Activated B cell treated with CpG ODN at 0.5 μM for 24 hours (primary cell): ENCODE data around the gene MYBPH. TPM values are rescaled to one million over a fixed set of nuclear protein-coding genes. Genes with fewer than 3 reads are reported as not detected.

Source experiments
- ATAC-seq: fragments of 200-7000 bp; cut with Tn5 transposase; one replicate; pipeline ENCODE4 v1.10.0; 2021; ENCODE audit warnings: low read depth, mild to moderate bottlenecking, moderate library complexity
- CTCF ChIA-PET: fragments of 350-600 bp; sonication (Branson Sonifier 250); formaldehyde crosslinking; loops from one replicate; lab custom pipeline; 2021; ENCODE audit warnings: antibody characterized with exemption; lab: Charles Lee
- POLR2A ChIA-PET: fragments of 350-600 bp; sonication (Branson Sonifier 250); formaldehyde crosslinking; loops from one replicate; lab custom pipeline; 2021; ENCODE audit warnings: antibody characterized with exemption; lab: Charles Lee
- DNase-seq: peaks from one replicate; pipeline ENCODE4 v3.0.0; 2022
- H3K27ac Mint-ChIP-seq: one replicate; pipeline ENCODE4 v1.8.0; 2020; ENCODE audit warnings: mixed read lengths
- H3K27me3 Mint-ChIP-seq: one replicate; pipeline ENCODE4 v1.8.0; 2021; ENCODE audit warnings: mixed read lengths
- H3K36me3 Mint-ChIP-seq: one replicate; pipeline ENCODE4 v1.8.0; 2021; ENCODE audit warnings: low read depth, mixed read lengths
- H3K4me1 Mint-ChIP-seq: one replicate; pipeline ENCODE4 v1.8.0; 2021; ENCODE audit warnings: mixed read lengths
- H3K4me3 Mint-ChIP-seq: one replicate; pipeline ENCODE4 v1.8.0; 2020; ENCODE audit warnings: mild to moderate bottlenecking, mixed read lengths
- H3K9me3 Mint-ChIP-seq: one replicate; pipeline ENCODE4 v1.8.0; 2020; ENCODE audit warnings: mixed read lengths
- intact Hi-C: fragments of 100-400 bp; cut with micrococcal nuclease; formaldehyde crosslinking; loops from one replicate; pipeline ENCODE4 v1.15.1; 2024
- total RNA-seq: library from RNA; stranded (reverse); gene quantifications from 2 replicates; pipeline ENCODE4 v1.2.3, GENCODE V29; 2022
- TF ChIP-seq, protein P1 (sequence below): fragments of 200-600 bp; IDR thresholded peaks from one replicate; pipeline ENCODE4 v1.8.0; 2022; ENCODE audit warnings: antibody characterized with exemption, mild to moderate bottlenecking

The MYBPH gene
- total RNA-seq, 1 donor from 2014 or later, result not detected

DNA sequence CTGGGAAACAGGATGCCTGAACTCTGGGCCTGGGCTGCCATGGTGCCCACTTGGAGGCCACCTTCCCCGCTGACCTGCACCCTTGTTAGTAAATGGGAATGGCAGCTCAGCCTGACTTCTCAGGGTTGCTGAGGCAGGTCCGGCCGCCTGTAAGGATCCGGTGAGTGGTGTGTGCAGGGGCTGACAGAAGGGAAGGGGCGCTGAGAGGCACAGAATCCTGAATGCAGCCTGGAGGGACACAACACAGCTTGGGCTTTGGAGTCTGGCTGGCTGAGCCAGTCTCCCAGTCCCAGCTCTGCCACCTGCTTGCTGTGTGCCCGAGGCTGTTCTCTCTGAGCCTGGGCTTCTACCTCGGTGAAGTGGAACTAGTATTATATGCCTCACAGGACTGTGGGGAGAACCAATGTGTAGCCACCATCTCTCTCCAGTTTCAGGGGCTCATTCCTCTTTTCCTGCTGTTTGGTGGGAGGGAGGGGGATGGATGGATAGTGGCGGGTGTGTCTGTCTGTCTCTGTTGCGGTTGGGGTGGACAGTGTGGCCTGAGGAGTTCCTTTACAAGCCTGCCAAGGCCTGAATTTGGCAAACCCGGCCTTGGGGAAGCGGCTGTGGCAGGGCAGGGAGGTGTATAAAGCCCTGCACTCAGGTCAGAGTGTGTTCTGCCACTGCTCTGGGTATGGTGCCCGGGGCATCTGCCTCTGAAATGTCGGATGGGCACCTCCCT is 30.1 kb downstream of the MYBPH start:
- DNase-seq (no peak), ATAC-seq (no peak)
- H3K27me3 Mint-ChIP-seq, result peaks cover 11% of the 10 kb centered on the region
- H3K4me1 Mint-ChIP-seq, result no peaks in the 10 kb centered on the region
- no peaks in the 10 kb centered on the region for H3K36me3 Mint-ChIP-seq
- H3K9me3 Mint-ChIP-seq, result no peaks in the 10 kb centered on the region
- ChIA-PET CTCF (no interaction called here), POLR2A (no interaction called here)
- no peak overlapping the region for H3K4me3 Mint-ChIP-seq
- intact Hi-C loops, result no loop called here
- no peak overlapping the region for H3K27ac Mint-ChIP-seq
- TF ChIP-seq, protein P1, sequence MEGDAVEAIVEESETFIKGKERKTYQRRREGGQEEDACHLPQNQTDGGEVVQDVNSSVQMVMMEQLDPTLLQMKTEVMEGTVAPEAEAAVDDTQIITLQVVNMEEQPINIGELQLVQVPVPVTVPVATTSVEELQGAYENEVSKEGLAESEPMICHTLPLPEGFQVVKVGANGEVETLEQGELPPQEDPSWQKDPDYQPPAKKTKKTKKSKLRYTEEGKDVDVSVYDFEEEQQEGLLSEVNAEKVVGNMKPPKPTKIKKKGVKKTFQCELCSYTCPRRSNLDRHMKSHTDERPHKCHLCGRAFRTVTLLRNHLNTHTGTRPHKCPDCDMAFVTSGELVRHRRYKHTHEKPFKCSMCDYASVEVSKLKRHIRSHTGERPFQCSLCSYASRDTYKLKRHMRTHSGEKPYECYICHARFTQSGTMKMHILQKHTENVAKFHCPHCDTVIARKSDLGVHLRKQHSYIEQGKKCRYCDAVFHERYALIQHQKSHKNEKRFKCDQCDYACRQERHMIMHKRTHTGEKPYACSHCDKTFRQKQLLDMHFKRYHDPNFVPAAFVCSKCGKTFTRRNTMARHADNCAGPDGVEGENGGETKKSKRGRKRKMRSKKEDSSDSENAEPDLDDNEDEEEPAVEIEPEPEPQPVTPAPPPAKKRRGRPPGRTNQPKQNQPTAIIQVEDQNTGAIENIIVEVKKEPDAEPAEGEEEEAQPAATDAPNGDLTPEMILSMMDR, result no peak

DNA sequence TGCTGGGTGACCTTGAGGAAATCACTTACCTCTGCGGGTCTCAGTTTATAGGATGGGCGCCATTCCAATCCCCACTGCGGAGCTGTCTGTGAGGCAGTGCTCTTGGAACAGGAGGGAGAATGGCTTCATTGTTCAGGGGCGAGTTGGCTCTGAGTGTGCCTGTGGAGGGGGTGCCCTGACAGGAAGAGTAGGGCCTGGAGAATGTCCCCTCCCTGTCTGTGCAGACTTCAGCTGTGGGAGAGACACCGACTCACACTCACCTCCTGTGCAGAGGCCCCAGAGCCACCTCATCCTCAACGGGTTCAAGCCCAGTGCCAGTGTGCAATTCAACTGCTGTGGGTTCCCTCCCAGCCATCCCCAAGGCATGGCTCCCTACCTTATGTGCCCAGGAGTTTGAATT is 31.0 kb downstream of the MYBPH start:
- intact Hi-C loops, result no loop called here
- H3K27ac Mint-ChIP-seq, result no peak overlapping the region
- CTCF ChIA-PET, result no interaction called here
- H3K36me3 Mint-ChIP-seq, result no peaks in the 10 kb centered on the region
- ATAC-seq (no peak), DNase-seq (no peak)
- peaks cover 11% of the 10 kb centered on the region for H3K27me3 Mint-ChIP-seq
- no peaks in the 10 kb centered on the region for H3K9me3 Mint-ChIP-seq
- TF ChIP-seq, protein P1, result no peak
- POLR2A ChIA-PET, result no interaction called here
- no peaks in the 10 kb centered on the region for H3K4me1 Mint-ChIP-seq
- H3K4me3 Mint-ChIP-seq, result no peak overlapping the region

DNA sequence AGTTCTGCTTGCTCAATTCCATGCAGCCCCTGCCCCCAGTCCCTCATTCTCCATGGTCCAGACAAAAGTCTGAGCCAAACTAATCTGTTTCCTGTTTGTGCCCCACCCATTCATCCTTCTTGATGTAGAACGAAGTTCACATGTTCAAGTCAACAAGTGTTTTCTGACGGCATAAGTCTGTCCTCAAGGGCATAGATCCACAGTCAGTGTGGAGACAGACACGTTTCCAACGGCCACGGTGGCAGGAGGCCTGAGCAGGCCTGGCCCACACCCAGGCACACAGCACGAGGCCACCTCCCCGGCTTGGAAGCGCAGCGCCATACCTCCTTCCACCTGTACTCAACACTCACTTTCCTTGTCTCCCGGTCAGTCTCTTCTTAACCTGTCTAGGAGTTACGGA is 32.0 kb downstream of the MYBPH start:
- ATAC-seq (no peak), DNase-seq (no peak)
- no peaks in the 10 kb centered on the region for H3K4me1 Mint-ChIP-seq
- no peak overlapping the region for H3K4me3 Mint-ChIP-seq
- CTCF ChIA-PET, result no interaction called here
- H3K36me3 Mint-ChIP-seq, result no peaks in the 10 kb centered on the region
- intact Hi-C loops, result no loop called here
- H3K9me3 Mint-ChIP-seq, result no peaks in the 10 kb centered on the region
- TF ChIP-seq, protein P1, result no peak
- H3K27me3 Mint-ChIP-seq, result peaks cover 11% of the 10 kb centered on the region
- POLR2A ChIA-PET, result no interaction called here
- no peak overlapping the region for H3K27ac Mint-ChIP-seq

DNA sequence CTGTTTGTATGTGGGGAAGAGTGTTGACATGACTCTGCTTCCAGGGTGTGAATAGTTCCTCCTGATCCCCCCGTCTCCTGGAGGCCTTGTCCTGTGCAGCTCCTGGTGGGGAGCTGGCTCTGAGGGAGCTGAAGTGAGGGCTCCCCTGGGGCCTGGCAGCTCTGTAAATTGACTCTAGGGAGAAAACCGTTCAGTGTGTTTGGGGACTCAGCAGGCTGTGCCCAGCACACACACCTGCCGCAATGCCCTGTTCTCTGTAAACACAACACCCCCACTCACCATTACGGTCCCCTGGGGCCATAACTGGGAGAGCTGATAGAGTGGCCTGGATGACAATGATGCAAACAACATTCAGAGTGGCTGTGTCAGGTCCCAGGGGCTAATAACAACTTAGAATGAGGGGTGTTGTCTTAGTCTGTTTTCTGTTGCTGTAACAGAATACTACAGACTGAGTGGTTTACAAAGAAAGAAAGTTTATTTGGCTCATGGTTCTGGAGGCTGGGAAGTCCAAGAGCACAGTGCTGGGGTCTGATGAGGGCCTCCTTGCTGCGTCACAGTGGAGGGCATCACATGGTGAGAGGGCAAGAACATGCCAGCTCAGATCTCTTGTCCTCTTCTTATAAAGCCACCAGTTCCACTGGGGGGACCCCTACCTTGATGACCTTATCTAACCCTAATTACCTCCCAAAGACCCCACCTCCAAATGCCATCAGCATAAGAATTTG is 32.8 kb downstream of the MYBPH start:
- Mint-ChIP-seq H3K27me3 (peaks cover 11% of the 10 kb centered on the region), H3K4me3 (no peak overlapping the region), H3K9me3 (no peaks in the 10 kb centered on the region), H3K4me1 (no peaks in the 10 kb centered on the region), H3K36me3 (no peaks in the 10 kb centered on the region), H3K27ac (no peak overlapping the region)
- ChIA-PET CTCF (no interaction called here), POLR2A (no interaction called here)
- TF ChIP-seq, protein P1, result no peak
- DNase-seq (no peak), ATAC-seq (no peak)
- intact Hi-C loops, result no loop called here

- ChIA-PET CTCF (no interaction called here), POLR2A (no interaction called here)
- Mint-ChIP-seq H3K9me3 (no peaks in the 10 kb centered on the region), H3K36me3 (no peaks in the 10 kb centered on the region), H3K4me1 (no peaks in the 10 kb centered on the region), H3K27ac (no peak overlapping the region), H3K27me3 (peaks cover 11% of the 10 kb centered on the region), H3K4me3 (no peak overlapping the region)
- TF ChIP-seq, protein P1, result no peak
- intact Hi-C loops, result no loop called here
- DNase-seq, result no peak
- no peak for ATAC-seq
These were observed 33.5 kb downstream of the MYBPH start for GRCh38 chr1:203142124-203142523.
